ENCODE results near the gene YY1.

DNA sequence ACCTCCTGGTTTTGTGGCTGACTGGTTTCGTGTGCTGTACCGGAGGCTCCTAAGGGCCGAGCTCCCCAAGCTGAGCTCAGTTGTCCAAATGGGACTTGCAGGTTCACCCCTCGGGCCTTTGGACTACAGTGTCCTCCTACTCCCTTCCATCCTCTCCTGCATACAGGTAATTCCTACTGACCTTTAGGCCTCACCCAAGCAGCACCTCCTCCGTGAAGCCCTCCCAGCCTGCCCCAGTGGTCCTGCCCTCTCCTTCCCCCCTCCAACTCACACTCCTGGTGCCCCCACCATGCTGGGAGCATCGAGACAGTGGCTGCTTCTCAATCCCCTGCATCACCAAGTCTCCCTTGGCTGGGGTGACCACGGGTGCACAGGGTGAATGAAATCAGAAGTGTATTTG, 27.1 kb upstream of the YY1 start:
- TF ChIP-seq POLR2A (IDR thresholded peaks at IDR 0.05): no peak
- TF ChIP-seq, protein P1, sequence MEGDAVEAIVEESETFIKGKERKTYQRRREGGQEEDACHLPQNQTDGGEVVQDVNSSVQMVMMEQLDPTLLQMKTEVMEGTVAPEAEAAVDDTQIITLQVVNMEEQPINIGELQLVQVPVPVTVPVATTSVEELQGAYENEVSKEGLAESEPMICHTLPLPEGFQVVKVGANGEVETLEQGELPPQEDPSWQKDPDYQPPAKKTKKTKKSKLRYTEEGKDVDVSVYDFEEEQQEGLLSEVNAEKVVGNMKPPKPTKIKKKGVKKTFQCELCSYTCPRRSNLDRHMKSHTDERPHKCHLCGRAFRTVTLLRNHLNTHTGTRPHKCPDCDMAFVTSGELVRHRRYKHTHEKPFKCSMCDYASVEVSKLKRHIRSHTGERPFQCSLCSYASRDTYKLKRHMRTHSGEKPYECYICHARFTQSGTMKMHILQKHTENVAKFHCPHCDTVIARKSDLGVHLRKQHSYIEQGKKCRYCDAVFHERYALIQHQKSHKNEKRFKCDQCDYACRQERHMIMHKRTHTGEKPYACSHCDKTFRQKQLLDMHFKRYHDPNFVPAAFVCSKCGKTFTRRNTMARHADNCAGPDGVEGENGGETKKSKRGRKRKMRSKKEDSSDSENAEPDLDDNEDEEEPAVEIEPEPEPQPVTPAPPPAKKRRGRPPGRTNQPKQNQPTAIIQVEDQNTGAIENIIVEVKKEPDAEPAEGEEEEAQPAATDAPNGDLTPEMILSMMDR (IDR thresholded peaks at IDR 0.05): no peak

Data from right lobe of liver (tissue), 4 donors.